HG02642 (cell line): ENCODE measurements around the gene WDFY3.
"Not testable (repeated sequence)": the region's sequence is repeated elsewhere in the genome, so short reads cannot be mapped to it uniquely, and the experiment has no call there.

Source experiments
- ATAC-seq: cut with Tn5 transposase; IDR thresholded peaks from one replicate; pipeline ENCODE4 v1.9.1; 2021; ENCODE audit warnings: mild to moderate bottlenecking; ENCODE audit not compliant: unreplicated experiment, poor library complexity

The WDFY3 gene

GRCh38 chr4:84684361-84684760, 282.1 kb downstream of the WDFY3 start:
- no peak for ATAC-seq

GRCh38 chr4:84683064-84683850, 283.2 kb downstream of the WDFY3 start:
- no peak for ATAC-seq

GRCh38 chr4:84682661-84683060, 283.8 kb downstream of the WDFY3 start:
- ATAC-seq, result not testable (repeated sequence)

- no peak for ATAC-seq
Measured at GRCh38 chr4:84681486-84682274, 284.8 kb downstream of the WDFY3 start.

GRCh38 chr4:84680956-84681355, 285.5 kb downstream of the WDFY3 start:
- ATAC-seq, result no peak

- ATAC-seq, result no peak
Measured at GRCh38 chr4:84678976-84679744, 287.3 kb downstream of the WDFY3 start.

GRCh38 chr4:84677995-84678394, 288.5 kb downstream of the WDFY3 start:
- ATAC-seq, result no peak

- no peak for ATAC-seq
Measured at GRCh38 chr4:84677093-84677492, 289.4 kb downstream of the WDFY3 start.

- ATAC-seq, result no peak
Measured at GRCh38 chr4:84673475-84674240, 292.8 kb downstream of the WDFY3 start.

GRCh38 chr4:84672177-84672576, 294.3 kb downstream of the WDFY3 start:
- ATAC-seq, result no peak

GRCh38 chr4:84669201-84669600, 297.3 kb downstream of the WDFY3 start:
- ATAC-seq, result no peak

- ATAC-seq, result no peak
Measured at GRCh38 chr4:84666439-84666838, 300.1 kb downstream of the WDFY3 start.

- not testable (repeated sequence) for ATAC-seq
Measured at GRCh38 chr4:84664767-84665166, 301.7 kb downstream of the WDFY3 start.

GRCh38 chr4:84661191-84661939, 305.1 kb downstream of the WDFY3 start:
- ATAC-seq, result no peak

- no peak for ATAC-seq
Measured at GRCh38 chr4:84660606-84661005, 305.9 kb downstream of the WDFY3 start.

- ATAC-seq, result no peak
Measured at GRCh38 chr4:84652478-84652877, 314.0 kb downstream of the WDFY3 start.

- ATAC-seq, result no peak
Measured at GRCh38 chr4:84651499-84651898, 315.0 kb downstream of the WDFY3 start.

GRCh38 chr4:84648863-84649647, 317.4 kb downstream of the WDFY3 start:
- ATAC-seq, result no peak

- ATAC-seq, result no peak
Measured at GRCh38 chr4:84648178-84648577, 318.3 kb downstream of the WDFY3 start.
